ENCODE measurements around the gene RPL13. TPM values are rescaled to one million over a fixed set of nuclear protein-coding genes. Genes with fewer than 3 reads are reported as not detected.

Gene RPL13
- total RNA-seq (2012; rRNA removed) (1,549 and 2,098 TPM in 2 replicates), polyA plus RNA-seq (2012; rRNA removed) (3,527 and 5,396 TPM in 2 replicates), Bru-seq, nascent RNA (percentile 97 among the genes with signal in this experiment), BruChase-seq, experiment 1, labeled RNA remaining after a 6-hour chase (percentile 96 among the genes with signal in this experiment), BruChase-seq, experiment 2, labeled RNA remaining after a 2-hour chase (percentile 93 among the genes with signal in this experiment)
- 7,098 and 10,427 TPM in 2 replicates for polyA plus RNA-seq (2012; cell fraction: cytosol; rRNA removed)
- polyA plus RNA-seq (2012; cell fraction: nucleus; rRNA removed; ENCODE audit: low replicate concordance), result 1,689 and 3,565 TPM in 2 replicates
- long read RNA-seq, full-length matches to known transcripts, result 987 of 1,019 reads
- long read RNA-seq, partial matches to known transcripts, result 17 of 1,019 reads
- long read RNA-seq, other reads (novel, unspliced or antisense), result 15 of 1,019 reads

GRCh38 chr16:89560378-89561141 lies at the start of gene RPL13:
Gene RPL13, plus strand, starts transcription at chr16:89560682. Its CDS starts 278 bp downstream, at chr16:89560960.
- Histone ChIP-seq H2AK9ac (replicated peaks; ENCODE audit: low read depth, low read length, poor library complexity) (peak within 1 kb of the TSS; percentile 100), H2AK5ac (ENCODE audit: low read depth, low read length) (peak within 1 kb of the TSS; percentile 98), H4K91ac (ENCODE audit: insufficient read depth, low read depth, low read length) (peak within 1 kb of the TSS; percentile 98), H3K18ac (ENCODE audit: low read depth, low read length) (peak within 1 kb of the TSS; percentile 10), H2BK5ac (ENCODE audit: low read depth, low read length, poor library complexity, severe bottlenecking) (peak within 1 kb of the TSS; percentile 95), H2BK15ac (ENCODE audit: low read depth, low read length) (peak within 1 kb of the TSS; percentile 11; the same call in 1 of the 3 replicates), H4K8ac (ENCODE audit: low read depth in 2 of 2, low read length in 2 of 2) (peak within 1 kb of the TSS; percentile 81 to 99), H2AFZ (replicated peaks; ENCODE audit: low read length, poor library complexity) (peak within 1 kb of the TSS; percentile 92), H2BK120ac (ENCODE audit: low read depth, low read length) (peak within 1 kb of the TSS; percentile 66; the same call in 1 of the 2 replicates), H3K9ac (ENCODE audit: low read depth, low read length) (peak within 1 kb of the TSS; percentile 91), H3K4ac (ENCODE audit: low read depth, low read length) (peak within 1 kb of the TSS; percentile 100), H3K4me1 (ENCODE audit: control insufficient read depth, insufficient read depth, low read length) (peaks cover 16% of the 10 kb centered on the region), H3K27me3 (ENCODE audit: control insufficient read depth, insufficient read depth, low read length) (no peaks in the 10 kb centered on the region), H4K20me1 (ENCODE audit: insufficient read depth, low read length) (peaks cover 51% of the 10 kb centered on the region), H3K23ac (ENCODE audit: low read depth, low read length) (peak within 1 kb of the TSS; percentile 100), H3K27ac (ENCODE audit: insufficient read depth, low read length) (peak within 1 kb of the TSS; percentile 93), H3K4me3 (ENCODE audit: insufficient read depth, low read depth, low read length) (peak within 1 kb of the TSS; percentile 71), H3K14ac (replicated peaks; ENCODE audit: low read depth, low read length) (peak within 1 kb of the TSS; percentile 100), H3K9me1 (ENCODE audit: insufficient read depth, low read length) (peaks cover 9% of the 10 kb centered on the region), H3K56ac (ENCODE audit: extremely low read depth, insufficient read depth, low read length) (peak within 1 kb of the TSS; percentile 96), H3K79me1 (ENCODE audit: low read depth in 1 of 2, low read length in 2 of 2) (peaks cover 30 to 60% of the 10 kb centered on the region in 2 experiments), H2BK20ac (ENCODE audit: low read depth, low read length) (peak within 1 kb of the TSS; percentile 42; the same call in 1 of the 2 replicates), H3K9me3 (ENCODE audit: control insufficient read depth, insufficient read depth, low read length) (no peaks in the 10 kb centered on the region), H3K4me2 (ENCODE audit: low read depth, low read length) (peak within 1 kb of the TSS; percentile 96), H3K36me3 (ENCODE audit: control insufficient read depth, insufficient read depth, low read length) (peaks cover 44% of the 10 kb centered on the region), H4K5ac (ENCODE audit: low read depth, low read length) (peak within 1 kb of the TSS; percentile 84)
- 0 out of 2 replicates have a peak, but pooled peaks have one; percentile 17 for TF ChIP-seq RFX5 (IDR thresholded peaks at IDR 0.05; ENCODE audit: low read depth, low read length)
- peak; percentile 99 for TF ChIP-seq POLR2A (IDR thresholded peaks at IDR 0.05; ENCODE audit: low read depth, low read length)
- TF ChIP-seq NFE2L2 (IDR thresholded peaks at IDR 0.05; ENCODE audit: low read depth, low read length), result 0 out of 2 replicates have a peak, but pooled peaks have one; percentile 20
- peak; percentile 26; the same call in 1 of the 2 replicates for TF ChIP-seq MXI1 (IDR thresholded peaks at IDR 0.05; ENCODE audit: borderline replicate concordance, low read depth, low read length)
- peak; percentile 40; the same call in 1 of the 2 replicates for TF ChIP-seq FOS (IDR thresholded peaks at IDR 0.05; ENCODE audit: low read depth, low read length)
- no peak for TF ChIP-seq CTCF (conservative IDR thresholded peaks at IDR 0.05; ENCODE audit: low read depth, low read length)
- TF ChIP-seq MAZ (IDR thresholded peaks at IDR 0.05; ENCODE audit: borderline replicate concordance, low read depth, low read length), result 0 out of 2 replicates have a peak, but pooled peaks have one; percentile 11
- TF ChIP-seq RCOR1 (IDR thresholded peaks at IDR 0.05; ENCODE audit: insufficient replicate concordance, low read length), result no peak
- TF ChIP-seq USF2 (IDR thresholded peaks at IDR 0.05; ENCODE audit: low read depth, low read length), result peak; percentile 7; the same call in 1 of the 2 replicates
- WGBS, 2 experiments (ENCODE audit: extremely low coverage in 2 of 2, insufficient read length in 1 of 2), result 0% methylated on average over 19 of the region's 87 CpGs; no CpG with 5 or more reads in 1 of the 2 experiments
- ChIA-PET CTCF (no interaction called here), POLR2A (ENCODE audit: unreplicated experiment) (no interaction called here)
- DNase-seq (peak; percentile 94), ATAC-seq (ENCODE audit: low read depth) (peak; percentile 86)
- dilution Hi-C loops (cut with HindIII; ENCODE audit: low sequenced_read_pairs, unreplicated experiment), result no loop called here
- no TSS peak for BruUV-seq (replicated peaks)
- intact Hi-C loops (cut with micrococcal nuclease), result loop anchor here (2.0 kb wide), 1 partner anchor 80 kb away; no protein-coding TSS in a partner anchor
- in situ Hi-C loops (cut with MboI; ENCODE audit: low sequenced_read_pairs), result no loop called here

All from IMR-90 (cell line).